ENCODE measurements around the gene CRAMP1. TPM values are rescaled to one million over a fixed set of nuclear protein-coding genes. Genes with fewer than 3 reads are reported as not detected.

Gene CRAMP1
- total and polyA plus RNA-seq, 2 donors, result 4.7 to 12.2 TPM

DNA sequence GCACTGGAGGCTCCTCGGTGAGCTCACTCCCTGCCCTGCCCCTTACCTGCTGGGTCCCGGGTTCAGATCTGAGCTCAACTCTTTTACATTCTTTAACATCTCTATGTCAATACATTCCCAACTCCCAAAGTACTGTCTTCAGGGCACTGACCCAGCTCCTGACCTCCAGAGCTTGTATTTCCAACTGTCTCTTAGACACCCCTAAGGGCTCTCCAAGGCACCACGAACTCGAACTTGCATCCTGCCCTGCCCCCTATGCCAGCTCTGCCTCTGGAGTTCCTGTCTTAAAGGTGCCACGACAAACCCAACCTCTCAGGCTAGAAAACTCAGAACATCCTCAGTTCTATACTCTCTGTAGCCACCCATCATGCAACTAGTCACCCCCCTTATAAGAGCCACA, 38.9 kb upstream of the CRAMP1 start:
- Histone ChIP-seq H3K27ac (ENCODE audit: low read depth in 1 of 2, low read length in 1 of 2) (no peak overlapping the region), H3K4me1 (ENCODE audit: control insufficient read depth in 2 of 2, insufficient read depth in 2 of 2, low read length in 2 of 2) (no peaks in the 10 kb centered on the region), H3K9me3 (ENCODE audit: control insufficient read depth in 2 of 2, insufficient read depth in 1 of 2, low read length in 1 of 2) (no peaks in the 10 kb centered on the region), H3K36me3 (ENCODE audit: control insufficient read depth in 2 of 2, insufficient read depth in 2 of 2, low read length in 1 of 2) (peaks cover 0 to 2% of the 10 kb centered on the region in 2 donors), H3K4me3 (ENCODE audit: low read length in 2 of 2) (no peak overlapping the region), H3K27me3 (ENCODE audit: control insufficient read depth in 2 of 2, insufficient read depth in 1 of 2, low read length in 1 of 2) (no peaks in the 10 kb centered on the region)
- WGBS, result 98% methylated on average over 5 of the region's 5 CpGs
- DNase-seq (ENCODE audit: low read depth in 6 of 9, low spot score in 9 of 9), result no peak

GRCh38 chr16:1575578-1575977, 36.6 kb upstream of the CRAMP1 start:
- H3K9me3 ChIP-seq (ENCODE audit: control insufficient read depth in 2 of 2, insufficient read depth in 1 of 2, low read length in 1 of 2), result no peaks in the 10 kb centered on the region
- DNase-seq (ENCODE audit: low read depth in 6 of 9, low spot score in 9 of 9), result no peak
- H3K36me3 ChIP-seq (ENCODE audit: control insufficient read depth in 2 of 2, insufficient read depth in 2 of 2, low read length in 1 of 2), result peaks cover 1 to 8% of the 10 kb centered on the region in 2 donors
- H3K27ac ChIP-seq (ENCODE audit: low read depth in 1 of 2, low read length in 1 of 2), result no peak overlapping the region
- no peak overlapping the region for H3K4me3 ChIP-seq (ENCODE audit: low read length in 2 of 2)
- no peaks in the 10 kb centered on the region for H3K27me3 ChIP-seq (ENCODE audit: control insufficient read depth in 2 of 2, insufficient read depth in 1 of 2, low read length in 1 of 2)
- H3K4me1 ChIP-seq (ENCODE audit: control insufficient read depth in 2 of 2, insufficient read depth in 2 of 2, low read length in 2 of 2), result no peaks in the 10 kb centered on the region

- H3K4me1 ChIP-seq (ENCODE audit: control insufficient read depth in 2 of 2, insufficient read depth in 2 of 2, low read length in 2 of 2), result no peaks in the 10 kb centered on the region
- H3K27ac ChIP-seq (ENCODE audit: low read depth in 1 of 2, low read length in 1 of 2), result no peak overlapping the region
- peaks cover 6 to 16% of the 10 kb centered on the region in 2 donors for H3K36me3 ChIP-seq (ENCODE audit: control insufficient read depth in 2 of 2, insufficient read depth in 2 of 2, low read length in 1 of 2)
- H3K4me3 ChIP-seq (ENCODE audit: low read length in 2 of 2), result no peak overlapping the region
- WGBS, result 67% methylated on average over 5 of the region's 5 CpGs
- H3K9me3 ChIP-seq (ENCODE audit: control insufficient read depth in 2 of 2, insufficient read depth in 1 of 2, low read length in 1 of 2), result peaks cover 0 to 2% of the 10 kb centered on the region in 2 donors
- H3K27me3 ChIP-seq (ENCODE audit: control insufficient read depth in 2 of 2, insufficient read depth in 1 of 2, low read length in 1 of 2), result no peaks in the 10 kb centered on the region
- no peak for DNase-seq (ENCODE audit: low read depth in 6 of 9, low spot score in 9 of 9)
Observed at GRCh38 chr16:1579214-1579613, 32.9 kb upstream of the CRAMP1 start.

DNA sequence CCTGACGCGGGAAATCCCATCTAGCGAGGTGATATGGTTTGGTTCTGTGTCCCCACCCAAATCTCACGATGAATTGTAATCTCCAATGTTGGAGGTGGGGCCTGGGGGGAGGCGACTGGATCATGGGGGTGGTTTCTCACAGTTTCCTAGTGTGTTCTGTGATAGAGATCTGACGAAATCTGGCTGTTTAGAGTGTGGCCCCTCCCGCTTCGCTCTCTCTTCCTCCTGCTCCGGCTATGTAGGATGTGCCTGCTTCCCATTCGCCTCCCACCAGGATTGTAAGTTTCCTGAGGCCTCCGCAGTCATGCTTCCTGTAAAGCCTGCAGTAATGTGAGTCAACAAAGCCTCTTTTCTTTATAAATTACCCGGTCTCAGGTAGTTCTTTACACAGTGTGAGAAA, 31.9 kb upstream of the CRAMP1 start:
- Histone ChIP-seq H3K27me3 (ENCODE audit: control insufficient read depth in 2 of 2, insufficient read depth in 1 of 2, low read length in 1 of 2) (no peaks in the 10 kb centered on the region), H3K9me3 (ENCODE audit: control insufficient read depth in 2 of 2, insufficient read depth in 1 of 2, low read length in 1 of 2) (peaks cover 0 to 2% of the 10 kb centered on the region in 2 donors), H3K36me3 (ENCODE audit: control insufficient read depth in 2 of 2, insufficient read depth in 2 of 2, low read length in 1 of 2) (peaks cover 10 to 16% of the 10 kb centered on the region in 2 donors), H3K4me1 (ENCODE audit: control insufficient read depth in 2 of 2, insufficient read depth in 2 of 2, low read length in 2 of 2) (no peaks in the 10 kb centered on the region), H3K27ac (ENCODE audit: low read depth in 1 of 2, low read length in 1 of 2) (no peak overlapping the region), H3K4me3 (ENCODE audit: low read length in 2 of 2) (no peak overlapping the region)
- DNase-seq (ENCODE audit: low read depth in 6 of 9, low spot score in 9 of 9), result no peak
- 93% methylated on average over 12 of the region's 12 CpGs for WGBS

DNA sequence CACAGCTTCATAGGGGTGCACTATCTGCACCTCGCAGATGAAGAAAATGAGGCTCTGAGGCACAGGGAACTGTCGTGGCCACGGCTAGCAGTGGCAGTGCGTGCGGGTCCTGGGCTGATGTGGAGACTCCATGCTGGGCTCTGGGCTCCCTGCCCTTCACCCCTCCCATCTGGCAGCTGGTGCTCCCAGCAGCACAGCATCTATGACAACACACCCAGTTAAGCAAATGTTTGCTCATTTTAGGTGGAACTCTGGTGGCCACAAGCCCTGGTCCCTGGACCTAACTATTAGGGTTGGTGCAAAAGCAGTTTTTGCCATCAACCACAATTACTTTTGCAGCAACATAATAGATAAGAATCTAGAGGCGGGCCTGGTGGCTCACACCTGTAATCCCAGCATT, 31.2 kb upstream of the CRAMP1 start:
- peaks cover 11 to 16% of the 10 kb centered on the region in 2 donors for H3K36me3 ChIP-seq (ENCODE audit: control insufficient read depth in 2 of 2, insufficient read depth in 2 of 2, low read length in 1 of 2)
- no peaks in the 10 kb centered on the region for H3K4me1 ChIP-seq (ENCODE audit: control insufficient read depth in 2 of 2, insufficient read depth in 2 of 2, low read length in 2 of 2)
- H3K27me3 ChIP-seq (ENCODE audit: control insufficient read depth in 2 of 2, insufficient read depth in 1 of 2, low read length in 1 of 2), result no peaks in the 10 kb centered on the region
- DNase-seq (ENCODE audit: low read depth in 6 of 9, low spot score in 9 of 9), result no peak
- H3K9me3 ChIP-seq (ENCODE audit: control insufficient read depth in 2 of 2, insufficient read depth in 1 of 2, low read length in 1 of 2), result peaks cover 0 to 2% of the 10 kb centered on the region in 2 donors
- no peak overlapping the region for H3K27ac ChIP-seq (ENCODE audit: low read depth in 1 of 2, low read length in 1 of 2)
- H3K4me3 ChIP-seq (ENCODE audit: low read length in 2 of 2), result no peak overlapping the region
- WGBS, result 96% methylated on average over 6 of the region's 6 CpGs

DNA sequence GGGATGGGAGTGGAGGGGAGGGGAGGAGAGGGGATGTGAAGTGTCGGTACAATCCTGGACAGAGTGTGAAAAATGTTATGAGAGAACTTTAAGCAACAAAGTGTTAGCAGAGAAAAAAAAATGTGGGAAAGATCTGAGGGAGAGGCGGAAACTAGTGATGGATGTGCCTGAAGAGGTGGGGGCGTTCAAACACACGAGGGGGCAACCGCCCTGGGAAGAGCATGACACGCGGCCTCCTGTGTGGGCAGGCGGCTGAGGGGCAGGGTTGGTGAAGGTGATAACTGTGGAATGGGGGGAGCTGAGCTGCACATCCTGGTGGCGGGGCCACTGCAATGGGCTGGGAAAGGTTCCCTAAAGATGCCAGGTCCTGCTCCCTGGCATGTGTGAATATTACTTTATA, 30.4 kb upstream of the CRAMP1 start:
- Histone ChIP-seq H3K27me3 (ENCODE audit: control insufficient read depth in 2 of 2, insufficient read depth in 1 of 2, low read length in 1 of 2) (no peaks in the 10 kb centered on the region), H3K36me3 (ENCODE audit: control insufficient read depth in 2 of 2, insufficient read depth in 2 of 2, low read length in 1 of 2) (peaks cover 11 to 20% of the 10 kb centered on the region in 2 donors), H3K4me1 (ENCODE audit: control insufficient read depth in 2 of 2, insufficient read depth in 2 of 2, low read length in 2 of 2) (no peaks in the 10 kb centered on the region), H3K27ac (ENCODE audit: low read depth in 1 of 2, low read length in 1 of 2) (no peak overlapping the region), H3K9me3 (ENCODE audit: control insufficient read depth in 2 of 2, insufficient read depth in 1 of 2, low read length in 1 of 2) (peaks cover 0 to 2% of the 10 kb centered on the region in 2 donors), H3K4me3 (ENCODE audit: low read length in 2 of 2) (no peak overlapping the region)
- 97% methylated on average over 9 of the region's 9 CpGs for WGBS
- DNase-seq (ENCODE audit: low read depth in 6 of 9, low spot score in 9 of 9), result no peak

GRCh38 chr16:1583180-1583579, 29.0 kb upstream of the CRAMP1 start:
- H3K36me3 ChIP-seq (ENCODE audit: control insufficient read depth in 2 of 2, insufficient read depth in 2 of 2, low read length in 1 of 2), result peaks cover 11 to 22% of the 10 kb centered on the region in 2 donors

GRCh38 chr16:1584926-1585484, 27.2 kb upstream of the CRAMP1 start:
- peaks cover 13 to 25% of the 10 kb centered on the region in 2 donors for H3K36me3 ChIP-seq (ENCODE audit: control insufficient read depth in 2 of 2, insufficient read depth in 2 of 2, low read length in 1 of 2)

More at GRCh38 chr16:1583180-1583579, 29.0 kb upstream of the CRAMP1 start:
- DNase-seq (ENCODE audit: low read depth in 6 of 9, low spot score in 9 of 9), result no peak
- 96% methylated on average over 15 of the region's 15 CpGs for WGBS
- Histone ChIP-seq H3K4me1 (ENCODE audit: control insufficient read depth in 2 of 2, insufficient read depth in 2 of 2, low read length in 2 of 2) (no peaks in the 10 kb centered on the region), H3K27me3 (ENCODE audit: control insufficient read depth in 2 of 2, insufficient read depth in 1 of 2, low read length in 1 of 2) (no peaks in the 10 kb centered on the region), H3K27ac (ENCODE audit: low read depth in 1 of 2, low read length in 1 of 2) (no peak overlapping the region), H3K9me3 (ENCODE audit: control insufficient read depth in 2 of 2, insufficient read depth in 1 of 2, low read length in 1 of 2) (peaks cover 0 to 2% of the 10 kb centered on the region in 2 donors), H3K4me3 (ENCODE audit: low read length in 2 of 2) (no peak overlapping the region)

GRCh38 chr16:1590366-1590765, 21.8 kb upstream of the CRAMP1 start:
- H3K27me3 ChIP-seq (ENCODE audit: control insufficient read depth in 2 of 2, insufficient read depth in 1 of 2, low read length in 1 of 2), result no peaks in the 10 kb centered on the region
- over 99% methylated on average over 6 of the region's 6 CpGs for WGBS

More at GRCh38 chr16:1584926-1585484, 27.2 kb upstream of the CRAMP1 start:
- 89% methylated on average over 8 of the region's 8 CpGs for WGBS
- Histone ChIP-seq H3K4me3 (ENCODE audit: low read length in 2 of 2) (no peak overlapping the region), H3K27ac (ENCODE audit: low read depth in 1 of 2, low read length in 1 of 2) (no peak overlapping the region), H3K4me1 (ENCODE audit: control insufficient read depth in 2 of 2, insufficient read depth in 2 of 2, low read length in 2 of 2) (no peaks in the 10 kb centered on the region), H3K27me3 (ENCODE audit: control insufficient read depth in 2 of 2, insufficient read depth in 1 of 2, low read length in 1 of 2) (no peaks in the 10 kb centered on the region), H3K9me3 (ENCODE audit: control insufficient read depth in 2 of 2, insufficient read depth in 1 of 2, low read length in 1 of 2) (peaks cover 0 to 2% of the 10 kb centered on the region in 2 donors)
- no peak for DNase-seq (ENCODE audit: low read depth in 6 of 9, low spot score in 9 of 9)

More at GRCh38 chr16:1590366-1590765, 21.8 kb upstream of the CRAMP1 start:
- peaks cover 3 to 16% of the 10 kb centered on the region in 2 donors for H3K36me3 ChIP-seq (ENCODE audit: control insufficient read depth in 2 of 2, insufficient read depth in 2 of 2, low read length in 1 of 2)
- H3K9me3 ChIP-seq (ENCODE audit: control insufficient read depth in 2 of 2, insufficient read depth in 1 of 2, low read length in 1 of 2), result no peaks in the 10 kb centered on the region
- no peak overlapping the region for H3K27ac ChIP-seq (ENCODE audit: low read depth in 1 of 2, low read length in 1 of 2)
- no peaks in the 10 kb centered on the region for H3K4me1 ChIP-seq (ENCODE audit: control insufficient read depth in 2 of 2, insufficient read depth in 2 of 2, low read length in 2 of 2)
- DNase-seq (ENCODE audit: low read depth in 6 of 9, low spot score in 9 of 9), result no peak
- no peak overlapping the region for H3K4me3 ChIP-seq (ENCODE audit: low read length in 2 of 2)

All from thymus (tissue), 11 donors.